GM12878 (cell line): ENCODE results near the gene OR1F1. TPM values are rescaled to one million over a fixed set of nuclear protein-coding genes. Genes with fewer than 3 reads are reported as not detected.
"Not testable (repeated sequence)": the region's sequence is repeated elsewhere in the genome, so short reads cannot be mapped to it uniquely, and the experiment has no call there.

ENCODE experiments used
- ATAC-seq: fragments of 200-7000 bp; cut with Tn5 transposase; 3 replicates; pipeline ENCODE4 v1.9.1; 2020; ENCODE audit warnings: mild to moderate bottlenecking, moderate library complexity
- BruUV-seq: library from RNA; stranded (reverse); fragments of 400-500 nt; replicated peaks from 2 replicates; lab custom pipeline; 2021; lab: Mats Ljungman, UMichigan
- CTCF ChIA-PET: fragments of 300-600 bp; sonication (Branson Sonifier 250); formaldehyde crosslinking; extraction: SDS; loops from one replicate; lab custom pipeline; 2021; ENCODE audit warnings: inconsistent platforms; lab: Yijun Ruan, JAX
- POLR2A ChIA-PET: fragments of 350-600 bp; formaldehyde crosslinking; extraction: SDS; loops from one replicate; lab custom pipeline; 2021; ENCODE audit warnings: inconsistent platforms; lab: Charles Lee
- RAD21 ChIA-PET: fragments of 300-600 bp; sonication (Branson Sonifier 250); formaldehyde crosslinking; loops from one replicate; lab custom pipeline; 2023; ENCODE audit warnings: antibody characterized with exemption; ENCODE audit not compliant: unreplicated experiment; lab: Charles Lee
- SMC1A ChIA-PET: fragments of 300-600 bp; sonication (Branson Sonifier 250); formaldehyde crosslinking; loops from one replicate; lab custom pipeline; 2023; ENCODE audit not compliant: unreplicated experiment, uncharacterized antibody; lab: Charles Lee
- DNase-seq: peaks from one replicate; pipeline ENCODE4 v3.0.0-alpha.2; 2011; ENCODE audit warnings: low read depth, low spot score
- FAIRE-seq: peaks from 3 replicates; lab custom pipeline; 2011; peaks lifted over from hg19 to GRCh38; lab: Jason Lieb, UNC
- H2AFZ ChIP-seq: 2 replicates; pipeline ENCODE4 v1.6.0; 2011; ENCODE audit warnings: low read depth, low read length, control low read depth; ENCODE audit not compliant: control insufficient read depth
- H3K27ac ChIP-seq: 2 replicates; pipeline ENCODE4 v1.5.1; 2011; ENCODE audit warnings: control low read depth; ENCODE audit not compliant: control insufficient read depth, insufficient read depth
- H3K27me3 ChIP-seq, 2 experiments: replicated peaks in 1 of 2; 2 replicates each; pipeline versions ENCODE4 v1.6.0 to v1.6.1; 2011; ENCODE audit warnings: low read length in 1 of 2; ENCODE audit not compliant: control insufficient read depth in 2 of 2, insufficient read depth in 2 of 2
- H3K36me3 ChIP-seq, 2 experiments: 2 replicates each; pipeline ENCODE4 v1.5.1; 2011; ENCODE audit warnings: low read length in 1 of 2; ENCODE audit not compliant: control insufficient read depth in 2 of 2, insufficient read depth in 2 of 2
- H3K4me1 ChIP-seq: 2 replicates; pipeline ENCODE4 v1.6.1; 2011; ENCODE audit warnings: mild to moderate bottlenecking, low read length, moderate library complexity, mixed read lengths; ENCODE audit not compliant: control insufficient read depth, insufficient read depth
- H3K4me2 ChIP-seq: 2 replicates; pipeline ENCODE4 v1.6.0; 2011; ENCODE audit warnings: control low read depth; ENCODE audit not compliant: control insufficient read depth, insufficient read depth
- H3K4me3 ChIP-seq: fragments of 200-600 bp; sonication (generic); 2 replicates; pipeline ENCODE4 v1.5.1; 2016
- H3K79me2 ChIP-seq: 2 replicates; pipeline ENCODE4 v1.6.0; 2011; ENCODE audit warnings: low read length; ENCODE audit not compliant: control insufficient read depth, insufficient read depth
- H3K9ac ChIP-seq: 2 replicates; pipeline ENCODE4 v1.8.0; 2011; ENCODE audit warnings: low read length, control low read depth, mixed read lengths; ENCODE audit not compliant: control insufficient read depth, insufficient read depth
- H3K9me3 ChIP-seq: replicated peaks from 3 replicates; pipeline ENCODE4 v1.5.1; 2011; ENCODE audit warnings: mild to moderate bottlenecking, low read length; ENCODE audit not compliant: control insufficient read depth, insufficient read depth
- H4K20me1 ChIP-seq: 2 replicates; pipeline ENCODE4 v1.6.0; 2011; ENCODE audit not compliant: control insufficient read depth, insufficient read depth
- NR2C2 ChIP-seq: IDR thresholded peaks from 2 replicates; pipeline ENCODE4 v1.6.1; 2011; ENCODE audit warnings: borderline replicate concordance, low read depth; ENCODE audit not compliant: control insufficient read depth, insufficient read length
- WGBS: methylation state at CpG from one replicate; pipeline ENCODE4 v1.1.6; 2016; ENCODE audit warnings: low lambda C conversion rate; ENCODE audit not compliant: insufficient replicate concordance, insufficient coverage; ENCODE audit errors: missing lambda C conversion rate; 5-methylcytosine and 5-hydroxymethylcytosine counted together
- in situ Hi-C: fragments of 300-500 bp; cut with MboI; formaldehyde crosslinking; loops from 9 replicates; pipeline ENCODE4 v1.14.3; 2018; ENCODE audit warnings: mixed read lengths
- intact Hi-C: fragments of 100-400 bp; cut with micrococcal nuclease; formaldehyde crosslinking; loops from one replicate; pipeline ENCODE4 v1.14.2; 2022; ENCODE audit not compliant: unreplicated experiment
- polyA plus RNA-seq, 11 experiments: library from polyadenylated mRNA; depleted of rRNA in 4 of 11; unstranded in 6 of 11; stranded (reverse) in 5 of 11; fragments of >200 nt; fragmentation: Nextera tagmentation in 4 of 11; fragmentation: Illumina TruSeq in 1 of 11; extraction: Ambion mirVana in 4 of 11; extraction: Trizol in 1 of 11; gene quantifications; 1 replicate in 1 of 11; 2 replicates in 10 of 11; pipeline versions ENCODE4 v1.2.1 to v1.2.3, GENCODE V29; 2011 to 2016; ENCODE audit warnings: inconsistent platforms in 2 of 11, missing spikeins in 2 of 11, low read depth in 1 of 11
- total RNA-seq, 4 experiments: library from RNA; depleted of rRNA in 3 of 4; stranded (reverse); fragments of >200 nt in 3 of 4; fragmentation: Illumina TruSeq in 1 of 4; extraction: Trizol in 1 of 4; gene quantifications; 2 replicates each; pipeline versions ENCODE4 v1.2.1 to v1.2.3, GENCODE V29; 2013 to 2021

The OR1F1 gene
- total and polyA plus RNA-seq, 10 of the 15 experiments (the other 5 are each of a cell fraction or from before 2014, with no cell fraction given), result 0.10 to 0.14 (median 0.12) TPM; not detected in 7

DNA sequence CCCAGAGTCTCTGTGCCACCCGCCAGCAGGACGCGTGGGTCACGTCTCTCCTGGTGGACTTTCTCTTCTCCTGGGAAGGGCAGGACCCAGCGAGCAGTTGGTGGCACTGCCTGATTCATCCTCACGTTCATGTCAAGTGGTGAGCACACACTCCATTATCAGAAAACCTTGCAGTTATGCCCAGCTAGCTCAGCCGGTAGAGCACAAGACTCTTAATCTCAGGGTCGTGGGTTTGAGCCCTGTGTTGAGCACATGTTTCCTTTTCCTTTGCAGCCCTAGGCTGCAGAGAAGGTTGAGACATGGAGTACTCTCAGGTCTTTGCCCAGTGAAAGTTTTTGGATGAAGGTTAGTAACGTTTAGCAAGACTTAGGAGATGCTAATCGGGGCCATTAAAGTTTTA lies 8.0 kb downstream of the OR1F1 start:
- H4K20me1 ChIP-seq, result no peaks in the 10 kb centered on the region
- in situ Hi-C loops, result no loop called here
- intact Hi-C loops, result no loop called here
- no peak overlapping the region for H3K4me3 ChIP-seq
- no peaks in the 10 kb centered on the region for H3K36me3 ChIP-seq
- POLR2A ChIA-PET, result interaction anchor here (0.5 kb wide), 1 partner anchor 25 kb away, joined by 7 read pairs; no protein-coding TSS in a partner anchor
- H3K9me3 ChIP-seq, result no peaks in the 10 kb centered on the region; the same call in 2 of the 3 replicates
- FAIRE-seq, result no peak
- SMC1A ChIA-PET, result no interaction called here
- CTCF ChIA-PET, result no interaction called here
- no peaks in the 10 kb centered on the region for H3K4me1 ChIP-seq
- WGBS, result 44% methylated on average over 10 of the region's 10 CpGs
- ATAC-seq, result no peak
- H3K27ac ChIP-seq, result no peak overlapping the region
- no TSS peak for BruUV-seq
- H3K27me3 ChIP-seq, result no peaks in the 10 kb centered on the region
- no peaks in the 10 kb centered on the region for H3K79me2 ChIP-seq
- H3K4me2 ChIP-seq, result no peak overlapping the region
- TF ChIP-seq NR2C2, result no peak
- RAD21 ChIA-PET, result no interaction called here
- no peak for DNase-seq
- no peak overlapping the region for H3K9ac ChIP-seq
- no peak overlapping the region for H2AFZ ChIP-seq

DNA sequence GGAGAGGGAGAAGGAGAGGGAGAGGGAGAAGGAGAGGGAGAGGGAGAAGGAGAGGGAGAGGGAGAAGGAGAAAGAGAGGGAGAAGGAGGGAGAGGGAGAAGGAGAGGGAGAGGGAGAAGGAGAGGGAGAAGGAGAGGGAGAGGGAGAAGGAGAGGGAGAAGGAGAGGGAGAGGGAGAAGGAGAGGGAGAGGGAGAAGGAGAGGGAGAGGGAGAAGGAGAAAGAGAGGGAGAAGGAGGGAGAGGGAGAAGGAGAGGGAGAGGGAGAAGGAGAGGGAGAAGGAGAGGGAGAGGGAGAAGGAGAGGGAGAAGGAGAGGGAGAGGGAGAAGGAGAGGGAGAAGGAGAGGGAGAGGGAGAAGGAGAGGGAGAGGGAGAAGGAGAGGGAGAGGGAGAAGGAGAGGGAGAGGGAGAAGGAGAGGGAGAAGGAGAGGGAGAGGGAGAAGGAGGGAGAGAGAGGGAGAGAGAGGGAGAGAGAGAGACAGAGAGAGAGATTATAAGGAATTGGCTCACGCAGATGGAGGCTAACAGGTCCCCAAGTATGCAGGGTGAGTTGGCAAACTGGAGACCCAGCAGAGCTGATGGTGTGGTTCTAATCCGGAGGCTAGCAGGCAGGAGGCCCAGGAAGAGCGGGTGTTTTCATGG lies 9.8 kb downstream of the OR1F1 start:
- in situ Hi-C loops, H3K27me3 ChIP-seq, intact Hi-C loops, H3K79me2 ChIP-seq, H3K27ac ChIP-seq, H3K4me3 ChIP-seq, H3K36me3 ChIP-seq, RAD21 ChIA-PET, SMC1A ChIA-PET, H4K20me1 ChIP-seq, DNase-seq, ATAC-seq, H3K4me2 ChIP-seq, CTCF ChIA-PET, BruUV-seq, FAIRE-seq, H3K9ac ChIP-seq, H3K4me1 ChIP-seq, H2AFZ ChIP-seq, H3K9me3 ChIP-seq: not testable (repeated sequence)
- 75% methylated on average over 3 of the region's 3 CpGs for WGBS
- POLR2A ChIA-PET, result interaction anchor here (0.5 kb wide), 1 partner anchor 15 kb away, joined by 3 read pairs; no protein-coding TSS in a partner anchor
